CD4-positive, CD25-positive, alpha-beta regulatory T cell (primary cell): ENCODE measurements around the gene ACAD8. TPM values are rescaled to one million over a fixed set of nuclear protein-coding genes. Genes with fewer than 3 reads are reported as not detected.
A peak's percentile ranks its signal among the peaks of the same experiment; 100 is the strongest.

Source experiments
- ATAC-seq, 2 donors: fragments of 150-1000 bp; cut with Tn5 transposase; one replicate each; pipeline ENCODE4 v1.10.0; 2021; ENCODE audit warnings: low read depth in 2 of 2, moderate number of reproducible peaks in 2 of 2, moderate library complexity in 1 of 2
- DNase-seq, 3 donors: peaks; one replicate each; pipeline versions ENCODE4 v3.0.0 to v3.0.0-alpha.2; 2012 to 2022; ENCODE audit warnings: mixed read lengths in 1 of 3
- H3K27ac ChIP-seq: one replicate; pipeline ENCODE4 v1.7.0; 2013; ENCODE audit warnings: mild to moderate bottlenecking, low read length; ENCODE audit not compliant: insufficient read depth, poor library complexity, severe bottlenecking
- H3K27me3 ChIP-seq: one replicate; pipeline ENCODE4 v1.7.0; 2013; ENCODE audit warnings: low read length; ENCODE audit not compliant: control insufficient read depth, insufficient read depth
- H3K36me3 ChIP-seq: one replicate; pipeline ENCODE4 v1.7.0; 2013; ENCODE audit warnings: mild to moderate bottlenecking, low read length, moderate library complexity; ENCODE audit not compliant: control insufficient read depth, insufficient read depth
- H3K4me1 ChIP-seq: 2 replicates; pipeline ENCODE4 v1.7.0; 2013; ENCODE audit warnings: mild to moderate bottlenecking, low read length; ENCODE audit not compliant: insufficient read depth, control insufficient read depth, poor library complexity, severe bottlenecking
- H3K4me3 ChIP-seq: one replicate; pipeline ENCODE4 v1.7.0; 2013; ENCODE audit warnings: low read depth, mild to moderate bottlenecking, low read length, moderate library complexity
- H3K9me3 ChIP-seq, 2 experiments: 1 replicate in 1 of 2; 2 replicates in 1 of 2; pipeline ENCODE4 v1.7.0; 2013; ENCODE audit warnings: low read length in 2 of 2, mild to moderate bottlenecking in 1 of 2, moderate library complexity in 1 of 2; ENCODE audit not compliant: control insufficient read depth in 2 of 2
- H3K27ac Mint-ChIP-seq, 3 donors: one replicate each; pipeline ENCODE4 v1.8.0; 2020 to 2022; ENCODE audit warnings: mild to moderate bottlenecking in 3 of 3, mixed read lengths in 3 of 3, moderate library complexity in 2 of 3
- H3K27me3 Mint-ChIP-seq: one replicate; pipeline ENCODE4 v1.8.0; 2022; ENCODE audit warnings: mild to moderate bottlenecking, mixed read lengths
- H3K36me3 Mint-ChIP-seq: one replicate; pipeline ENCODE4 v1.8.0; 2020; ENCODE audit warnings: mixed read lengths
- H3K4me1 Mint-ChIP-seq, 4 donors: one replicate each; pipeline ENCODE4 v1.8.0; 2020 to 2022; ENCODE audit warnings: mixed read lengths in 4 of 4, mild to moderate bottlenecking in 1 of 4
- H3K4me3 Mint-ChIP-seq, 4 donors: one replicate each; pipeline ENCODE4 v1.8.0; 2020 to 2022; ENCODE audit warnings: mild to moderate bottlenecking in 4 of 4, mixed read lengths in 4 of 4, moderate library complexity in 3 of 4
- H3K9me3 Mint-ChIP-seq, 7 donors: one replicate each; pipeline ENCODE4 v1.8.0; 2020 to 2022; ENCODE audit warnings: mixed read lengths in 7 of 7, mild to moderate bottlenecking in 3 of 7, moderate library complexity in 2 of 7
- polyA plus RNA-seq, 4 donors: library from polyadenylated mRNA; unstranded; fragments of 300-500 nt; fragmentation: Illumina TruSeq; gene quantifications; one replicate each; pipeline ENCODE4 v1.2.3, GENCODE V29; 2021
- total RNA-seq: library from RNA; stranded (reverse); gene quantifications from one replicate; pipeline ENCODE4 v1.2.3, GENCODE V29; 2022

ACAD8 gene
- total and polyA plus RNA-seq, 5 donors from 2014 or later = 18.6 to 28.7 (median 20.0) TPM

DNA sequence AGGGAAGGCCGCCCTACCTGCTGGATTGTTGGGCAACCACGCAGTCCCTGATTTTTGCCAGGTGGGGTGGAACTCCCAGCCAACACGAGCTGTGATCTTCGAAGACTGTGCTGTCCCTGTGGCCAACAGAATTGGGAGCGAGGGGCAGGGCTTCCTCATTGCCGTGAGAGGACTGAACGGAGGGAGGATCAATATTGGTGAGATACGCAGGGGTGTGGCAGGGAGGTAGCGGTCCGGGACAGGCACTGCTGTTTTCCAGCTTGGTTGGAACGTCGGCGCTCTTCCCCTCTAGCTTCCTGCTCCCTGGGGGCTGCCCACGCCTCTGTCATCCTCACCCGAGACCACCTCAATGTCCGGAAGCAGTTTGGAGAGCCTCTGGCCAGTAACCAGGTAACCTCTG is 7.6 kb downstream of the ACAD8 start:
- no peak overlapping the region for H3K27ac ChIP-seq
- H3K4me1 ChIP-seq = no peaks in the 10 kb centered on the region
- Mint-ChIP-seq H3K4me1 (peaks cover 0 to 10% (median 5%) of the 10 kb centered on the region in 4 donors), H3K27me3 (no peaks in the 10 kb centered on the region), H3K36me3 (peaks cover 25% of the 10 kb centered on the region), H3K9me3 (no peaks in the 10 kb centered on the region), H3K27ac (no peak overlapping the region), H3K4me3 (peak overlapping the region in 1 of 4 donors; percentile 76)
- H3K9me3 ChIP-seq = no peaks in the 10 kb centered on the region
- H3K4me3 ChIP-seq = no peak overlapping the region
- no peak for DNase-seq
- H3K27me3 ChIP-seq = no peaks in the 10 kb centered on the region
- H3K36me3 ChIP-seq = peaks cover 56% of the 10 kb centered on the region
- ATAC-seq = no peak

DNA sequence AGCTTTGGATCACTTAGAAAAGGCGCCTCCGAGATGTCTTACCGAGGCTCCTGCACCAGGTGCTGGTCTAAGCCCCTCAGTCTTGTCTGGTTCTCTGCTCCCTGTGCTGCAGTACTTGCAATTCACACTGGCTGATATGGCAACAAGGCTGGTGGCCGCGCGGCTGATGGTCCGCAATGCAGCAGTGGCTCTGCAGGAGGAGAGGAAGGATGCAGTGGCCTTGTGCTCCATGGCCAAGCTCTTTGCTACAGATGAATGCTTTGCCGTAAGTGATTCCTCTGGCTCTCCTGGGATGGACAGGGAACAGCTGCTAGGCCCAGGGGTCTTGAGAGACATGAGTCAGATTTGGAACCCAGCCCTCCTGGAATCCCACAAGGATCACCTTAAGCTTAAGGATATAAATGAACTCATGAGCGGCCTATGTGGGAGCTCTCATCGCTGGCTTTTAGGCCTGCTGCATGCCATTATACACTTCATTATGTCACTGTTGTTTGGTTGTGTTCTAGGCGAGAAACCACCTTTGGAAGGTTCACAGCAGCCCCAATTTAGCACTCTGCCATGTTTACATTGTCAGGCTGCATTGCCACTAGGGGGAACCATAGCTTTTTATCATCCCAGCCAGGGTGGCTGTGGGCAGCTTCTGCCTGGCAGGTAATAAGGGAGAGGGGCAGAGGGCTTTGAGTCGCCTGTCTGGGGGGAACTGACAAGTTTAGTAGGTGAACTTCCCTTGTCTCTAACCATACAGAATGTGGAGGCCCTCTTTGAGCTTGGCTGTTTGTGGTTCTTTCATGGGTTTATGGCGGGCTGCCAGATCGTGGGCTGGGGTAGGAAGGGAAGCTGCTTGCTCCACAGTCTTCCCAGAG is 8.5 kb downstream of the ACAD8 start:
- H3K36me3 Mint-ChIP-seq = peaks cover 18% of the 10 kb centered on the region
- no peaks in the 10 kb centered on the region for H3K27me3 Mint-ChIP-seq
- peaks cover 0 to 9% (median 3%) of the 10 kb centered on the region in 4 donors for H3K4me1 Mint-ChIP-seq
- no peaks in the 10 kb centered on the region for H3K4me1 ChIP-seq
- H3K4me3 Mint-ChIP-seq = no peak overlapping the region
- DNase-seq (peak in 2 of 3 donors; percentile 36 to 56), ATAC-seq (peak; percentile 45 to 65)
- no peak overlapping the region for H3K4me3 ChIP-seq
- no peak overlapping the region for H3K27ac ChIP-seq
- H3K9me3 ChIP-seq = no peaks in the 10 kb centered on the region
- H3K27me3 ChIP-seq = no peaks in the 10 kb centered on the region
- H3K27ac Mint-ChIP-seq = no peak overlapping the region
- H3K36me3 ChIP-seq = peaks cover 53% of the 10 kb centered on the region
- H3K9me3 Mint-ChIP-seq = no peaks in the 10 kb centered on the region

DNA sequence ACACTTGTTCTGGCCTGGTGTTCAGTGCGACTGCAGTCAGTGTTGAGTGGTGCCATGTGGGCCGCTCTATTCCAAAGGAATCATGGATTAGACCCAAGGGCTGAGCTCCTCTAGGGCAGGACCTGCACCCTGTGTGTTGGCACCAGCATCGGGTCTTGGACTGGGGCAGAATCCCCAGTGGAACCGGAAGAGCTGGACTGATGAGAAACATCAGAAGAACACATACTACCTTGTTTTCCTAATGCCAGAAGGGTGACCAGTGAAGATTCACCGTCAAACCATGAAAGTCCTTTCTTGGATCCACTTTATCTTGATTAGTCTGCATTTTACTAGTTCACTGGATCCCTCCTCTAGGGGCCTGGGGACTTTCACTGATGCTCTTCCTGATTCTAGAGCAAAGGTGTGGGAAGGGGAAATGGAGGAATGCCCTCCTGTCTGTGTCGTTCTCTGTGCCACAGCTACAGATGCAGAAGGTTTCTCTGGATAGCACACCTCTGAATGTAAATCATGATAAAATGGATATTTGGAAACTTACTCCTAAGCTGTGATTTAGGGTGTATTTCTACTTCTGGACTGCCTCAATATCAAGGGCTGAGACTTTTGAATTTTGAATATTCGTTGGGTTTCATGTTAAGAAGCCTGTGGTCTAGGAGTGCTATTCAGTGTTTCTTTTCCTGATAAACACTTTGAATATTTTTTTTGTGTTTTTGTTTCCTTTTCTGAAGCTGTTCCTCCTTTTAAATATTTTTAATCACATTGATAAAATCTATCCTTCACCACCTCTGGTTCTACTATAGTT is 11.8 kb downstream of the ACAD8 start:
- Histone ChIP-seq H3K27ac (no peak overlapping the region), H3K4me3 (no peak overlapping the region), H3K9me3 (no peaks in the 10 kb centered on the region), H3K36me3 (peaks cover 27% of the 10 kb centered on the region), H3K27me3 (no peaks in the 10 kb centered on the region), H3K4me1 (peaks cover 3% of the 10 kb centered on the region)
- ATAC-seq = no peak
- Mint-ChIP-seq H3K27ac (peak overlapping the region in 1 of 3 donors; percentile 26), H3K4me3 (no peak overlapping the region), H3K9me3 (no peaks in the 10 kb centered on the region), H3K27me3 (no peaks in the 10 kb centered on the region), H3K36me3 (peaks cover 5% of the 10 kb centered on the region), H3K4me1 (peaks cover 0 to 17% (median 4%) of the 10 kb centered on the region in 4 donors)
- no peak for DNase-seq

DNA sequence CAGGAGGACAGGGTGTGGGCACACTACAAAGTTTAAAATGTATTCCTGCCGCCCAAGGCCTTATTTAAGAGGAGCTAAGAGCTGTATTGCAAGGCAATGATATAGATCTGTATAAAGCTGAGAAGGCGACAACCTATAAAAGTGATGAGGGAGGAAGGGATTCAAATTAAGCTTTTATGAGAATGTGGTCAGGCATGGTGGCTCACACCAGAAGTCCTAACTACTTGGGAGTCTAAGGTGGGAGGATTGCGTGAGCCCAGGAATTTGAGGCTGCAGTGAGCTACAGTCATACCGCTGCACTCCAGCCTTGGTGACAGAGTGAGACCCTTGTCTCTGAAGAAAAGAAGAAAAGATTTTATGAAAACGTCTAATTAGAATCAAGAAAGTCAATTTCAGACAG is 13.1 kb downstream of the ACAD8 start:
- Mint-ChIP-seq H3K9me3 (no peaks in the 10 kb centered on the region), H3K4me1 (peaks cover 0 to 30% (median 14%) of the 10 kb centered on the region in 4 donors), H3K4me3 (peak overlapping the region in 1 of 4 donors; percentile 10), H3K36me3 (no peaks in the 10 kb centered on the region), H3K27me3 (no peaks in the 10 kb centered on the region), H3K27ac (peak overlapping the region in 1 of 3 donors; percentile 33)
- H3K27ac ChIP-seq = no peak overlapping the region
- peaks cover 9% of the 10 kb centered on the region for H3K4me1 ChIP-seq
- peaks cover 16% of the 10 kb centered on the region for H3K36me3 ChIP-seq
- H3K4me3 ChIP-seq = no peak overlapping the region
- no peaks in the 10 kb centered on the region for H3K9me3 ChIP-seq
- H3K27me3 ChIP-seq = no peaks in the 10 kb centered on the region
- DNase-seq = no peak
- no peak for ATAC-seq

GRCh38 chr11:134266841-134267251 is 13.5 kb downstream of the ACAD8 start:
- Mint-ChIP-seq H3K27ac (peak overlapping the region in 1 of 3 donors; percentile 53), H3K4me3 (peak overlapping the region in 1 of 4 donors; percentile 10), H3K27me3 (no peaks in the 10 kb centered on the region), H3K36me3 (no peaks in the 10 kb centered on the region), H3K4me1 (peaks cover 0 to 33% (median 15%) of the 10 kb centered on the region in 4 donors), H3K9me3 (no peaks in the 10 kb centered on the region)
- no peak overlapping the region for H3K27ac ChIP-seq
- peaks cover 9% of the 10 kb centered on the region for H3K4me1 ChIP-seq
- no peak overlapping the region for H3K4me3 ChIP-seq
- ATAC-seq = no peak
- H3K27me3 ChIP-seq = no peaks in the 10 kb centered on the region
- DNase-seq = no peak
- H3K36me3 ChIP-seq = peaks cover 12% of the 10 kb centered on the region
- no peaks in the 10 kb centered on the region for H3K9me3 ChIP-seq

DNA sequence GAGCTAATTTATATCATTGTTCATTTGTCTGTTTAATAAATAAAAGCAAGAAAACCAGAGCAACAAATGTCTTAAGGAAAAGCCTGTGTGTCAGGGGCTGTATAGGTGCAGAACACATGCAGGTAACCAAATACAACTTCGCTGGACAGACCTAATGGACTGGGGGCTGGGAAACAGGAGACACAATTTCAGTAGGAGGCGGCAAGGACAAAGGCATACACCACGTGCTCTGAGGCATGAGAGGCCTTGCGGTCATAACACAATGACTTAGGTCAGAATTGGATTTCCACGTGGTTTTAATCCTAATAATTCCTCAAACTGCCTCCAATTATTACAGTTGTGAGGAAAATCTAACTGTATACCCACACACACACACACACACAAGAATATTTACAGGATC is 14.1 kb downstream of the ACAD8 start:
- peaks cover 7% of the 10 kb centered on the region for H3K36me3 ChIP-seq
- peaks cover 9% of the 10 kb centered on the region for H3K4me1 ChIP-seq
- H3K4me1 Mint-ChIP-seq = peaks cover 0 to 36% (median 18%) of the 10 kb centered on the region in 4 donors
- no peak overlapping the region for H3K27ac ChIP-seq
- no peaks in the 10 kb centered on the region for H3K27me3 Mint-ChIP-seq
- H3K9me3 Mint-ChIP-seq = no peaks in the 10 kb centered on the region
- DNase-seq = no peak
- H3K27me3 ChIP-seq = no peaks in the 10 kb centered on the region
- no peak overlapping the region for H3K4me3 ChIP-seq
- ATAC-seq = no peak
- no peak overlapping the region for H3K4me3 Mint-ChIP-seq
- no peaks in the 10 kb centered on the region for H3K36me3 Mint-ChIP-seq
- no peaks in the 10 kb centered on the region for H3K9me3 ChIP-seq
- H3K27ac Mint-ChIP-seq = no peak overlapping the region

GRCh38 chr11:134267966-134268365 is 14.6 kb downstream of the ACAD8 start:
- Histone ChIP-seq H3K27ac (no peak overlapping the region), H3K27me3 (no peaks in the 10 kb centered on the region), H3K9me3 (no peaks in the 10 kb centered on the region), H3K4me3 (no peak overlapping the region), H3K4me1 (peaks cover 9% of the 10 kb centered on the region), H3K36me3 (peaks cover 2% of the 10 kb centered on the region)
- Mint-ChIP-seq H3K9me3 (no peaks in the 10 kb centered on the region), H3K27me3 (peaks cover 2% of the 10 kb centered on the region), H3K36me3 (peaks cover 2% of the 10 kb centered on the region), H3K27ac (peak overlapping the region in 1 of 3 donors; percentile 59), H3K4me3 (peak overlapping the region in 2 of 4 donors; percentile 2 to 64), H3K4me1 (peaks cover 0 to 41% (median 20%) of the 10 kb centered on the region in 4 donors)
- DNase-seq (no peak), ATAC-seq (no peak)
